Hepatocyte (in vitro differentiated cells): ENCODE data around the gene SPAG6. TPM values are rescaled to one million over a fixed set of nuclear protein-coding genes. Genes with fewer than 3 reads are reported as not detected.
"Not testable (repeated sequence)": the region's sequence is repeated elsewhere in the genome, so short reads cannot be mapped to it uniquely, and the experiment has no call there.

Source experiments
- DNase-seq: peaks from one replicate; pipeline ENCODE4 v3.0.0-alpha.2; 2016; ENCODE audit warnings: low spot score
- H2AFZ ChIP-seq: fragments of 200-600 bp; sonication (generic); 2 replicates; pipeline ENCODE4 v1.6.0; 2016; ENCODE audit warnings: antibody characterized with exemption, mild to moderate bottlenecking
- H3K27ac ChIP-seq: fragments of 200-600 bp; sonication (generic); 2 replicates; pipeline ENCODE4 v1.5.1; 2016; ENCODE audit warnings: mild to moderate bottlenecking
- H3K27me3 ChIP-seq: fragments of 200-600 bp; sonication (generic); 2 replicates; pipeline ENCODE4 v1.6.1; 2016
- H3K36me3 ChIP-seq: fragments of 200-600 bp; sonication (generic); replicated peaks from 2 replicates; pipeline ENCODE4 v1.5.1; 2016; ENCODE audit warnings: low read depth; ENCODE audit not compliant: insufficient read depth
- H3K4me1 ChIP-seq: fragments of 200-600 bp; sonication (generic); 2 replicates; pipeline ENCODE4 v1.5.1; 2016; ENCODE audit warnings: mild to moderate bottlenecking, moderate library complexity; ENCODE audit not compliant: insufficient read depth
- H3K4me2 ChIP-seq: fragments of 200-600 bp; sonication (generic); 2 replicates; pipeline ENCODE4 v1.6.0; 2016
- H3K4me3 ChIP-seq: fragments of 200-600 bp; sonication (generic); 2 replicates; pipeline ENCODE4 v1.5.1; 2016; ENCODE audit warnings: mild to moderate bottlenecking
- H3K79me2 ChIP-seq: fragments of 200-600 bp; sonication (generic); 2 replicates; pipeline ENCODE4 v1.6.0; 2017; ENCODE audit warnings: mild to moderate bottlenecking
- H3K9me2 ChIP-seq: fragments of 200-600 bp; sonication (generic); replicated peaks from 2 replicates; pipeline ENCODE4 v1.6.0; 2017; ENCODE audit warnings: mild to moderate bottlenecking; ENCODE audit not compliant: insufficient read depth
- H3K9me3 ChIP-seq: fragments of 200-600 bp; sonication (generic); 2 replicates; pipeline ENCODE4 v1.5.1; 2016; ENCODE audit warnings: low read depth, mild to moderate bottlenecking
- H4K20me1 ChIP-seq: fragments of 200-600 bp; sonication (generic); 2 replicates; pipeline ENCODE4 v1.6.0; 2016; ENCODE audit warnings: mild to moderate bottlenecking; ENCODE audit not compliant: insufficient read depth, poor library complexity, severe bottlenecking
- CTCF ChIP-seq: fragments of 200-600 bp; sonication (generic); IDR thresholded peaks from 2 replicates; pipeline ENCODE4 v1.5.1; 2016; ENCODE audit warnings: antibody characterized with exemption, mild to moderate bottlenecking; ENCODE audit not compliant: poor library complexity
- EZH2 ChIP-seq: fragments of 200-600 bp; sonication (generic); IDR thresholded peaks from 2 replicates; pipeline ENCODE4 v1.6.1; 2016; ENCODE audit warnings: antibody characterized with exemption, mild to moderate bottlenecking, borderline replicate concordance
- EZH2phosphoT487 ChIP-seq: fragments of 200-600 bp; sonication (generic); IDR thresholded peaks from one replicate; pipeline ENCODE4 v1.6.1; 2018; ENCODE audit warnings: antibody characterized with exemption, mild to moderate bottlenecking, low read depth, moderate library complexity; ENCODE audit not compliant: unreplicated experiment, severe bottlenecking
- WGBS: methylation state at CpG from one replicate; pipeline ENCODE4 v1.1.6; 2016; ENCODE audit warnings: low lambda C conversion rate; ENCODE audit errors: missing lambda C conversion rate; 5-methylcytosine and 5-hydroxymethylcytosine counted together
- polyA plus RNA-seq: library from polyadenylated mRNA; unstranded; fragments of >200 nt; fragmentation: Nextera tagmentation; extraction: Ambion mirVana; gene quantifications from 2 replicates; pipeline ENCODE4 v1.2.1, GENCODE V29; 2016
- total RNA-seq: library from RNA; depleted of rRNA; stranded (reverse); fragments of >200 nt; gene quantifications from 2 replicates; pipeline ENCODE4 v1.2.3, GENCODE V29; 2014

SPAG6 gene
- total and polyA plus RNA-seq, 2 experiments from 2014 or later: 0.17 TPM; not detected in 1

- no peaks in the 10 kb centered on the region for H3K9me3 ChIP-seq
- no peak overlapping the region for H3K4me3 ChIP-seq
- H3K79me2 ChIP-seq: no peaks in the 10 kb centered on the region
- no peaks in the 10 kb centered on the region for H3K9me2 ChIP-seq
- no peak for DNase-seq
- TF ChIP-seq CTCF (no peak), EZH2 (no peak), EZH2phosphoT487 (no peak)
- no peak overlapping the region for H3K27ac ChIP-seq
- no peaks in the 10 kb centered on the region for H3K4me1 ChIP-seq
- H3K27me3 ChIP-seq: no peaks in the 10 kb centered on the region
- H3K36me3 ChIP-seq: no peaks in the 10 kb centered on the region
- H4K20me1 ChIP-seq: no peaks in the 10 kb centered on the region
- no peak overlapping the region for H3K4me2 ChIP-seq
- H2AFZ ChIP-seq: no peak overlapping the region
- 56% methylated on average over 6 of the region's 6 CpGs for WGBS
Observed at GRCh38 chr10:22389856-22390589, 44.7 kb downstream of the SPAG6 start.

GRCh38 chr10:22391600-22391999 lies 46.3 kb downstream of the SPAG6 start:
- no peak overlapping the region for H2AFZ ChIP-seq
- H3K4me3 ChIP-seq: no peak overlapping the region
- no peaks in the 10 kb centered on the region for H4K20me1 ChIP-seq
- H3K79me2 ChIP-seq: no peaks in the 10 kb centered on the region
- no peak overlapping the region for H3K27ac ChIP-seq
- WGBS: 91% methylated on average over 5 of the region's 5 CpGs
- DNase-seq: no peak
- no peaks in the 10 kb centered on the region for H3K9me3 ChIP-seq
- no peaks in the 10 kb centered on the region for H3K4me1 ChIP-seq
- no peaks in the 10 kb centered on the region for H3K36me3 ChIP-seq
- no peaks in the 10 kb centered on the region for H3K27me3 ChIP-seq
- TF ChIP-seq EZH2phosphoT487 (no peak), EZH2 (no peak), CTCF (no peak)
- no peaks in the 10 kb centered on the region for H3K9me2 ChIP-seq
- no peak overlapping the region for H3K4me2 ChIP-seq

- not testable (repeated sequence) for H3K27ac ChIP-seq, H3K9me2 ChIP-seq, H3K27me3 ChIP-seq, H3K9me3 ChIP-seq, H3K4me2 ChIP-seq, H3K79me2 ChIP-seq, H3K36me3 ChIP-seq, H4K20me1 ChIP-seq, H3K4me3 ChIP-seq, H3K4me1 ChIP-seq, DNase-seq, H2AFZ ChIP-seq
- 57% methylated on average over 2 of the region's 2 CpGs for WGBS
Observed at GRCh38 chr10:22396195-22396594, 50.9 kb downstream of the SPAG6 start.

- H3K9me2 ChIP-seq, H3K79me2 ChIP-seq, DNase-seq, H3K9me3 ChIP-seq, H4K20me1 ChIP-seq, H3K36me3 ChIP-seq, H3K4me3 ChIP-seq, H3K27me3 ChIP-seq, H2AFZ ChIP-seq, H3K4me1 ChIP-seq, H3K27ac ChIP-seq, H3K4me2 ChIP-seq: not testable (repeated sequence)
- WGBS: 88% methylated on average over 1 of the region's 5 CpGs
Observed at GRCh38 chr10:22406916-22407315, 61.6 kb downstream of the SPAG6 start.
